Effector memory CD4-positive, alpha-beta T cell (primary cell): Measurements from ENCODE around the gene CRACR2A.

Source experiments
- DNase-seq, 3 donors: peaks; one replicate each; pipeline ENCODE4 v3.0.0-alpha.2; 2020
- H3K27ac ChIP-seq: 2 replicates; pipeline ENCODE4 v1.7.0; 2013; ENCODE audit warnings: mild to moderate bottlenecking, low read length, moderate library complexity; ENCODE audit not compliant: insufficient read depth, poor library complexity, severe bottlenecking
- H3K27me3 ChIP-seq: replicated peaks from 2 replicates; pipeline ENCODE4 v1.7.0; 2013; ENCODE audit warnings: mild to moderate bottlenecking, low read length; ENCODE audit not compliant: insufficient read depth, control insufficient read depth, poor library complexity, severe bottlenecking
- H3K36me3 ChIP-seq: 2 replicates; pipeline ENCODE4 v1.7.0; 2013; ENCODE audit warnings: mild to moderate bottlenecking, low read length, moderate library complexity; ENCODE audit not compliant: control insufficient read depth, insufficient read depth
- H3K4me1 ChIP-seq: 2 replicates; pipeline ENCODE4 v1.7.0; 2013; ENCODE audit warnings: low read length, mild to moderate bottlenecking; ENCODE audit not compliant: control insufficient read depth, insufficient read depth, poor library complexity, severe bottlenecking
- H3K4me3 ChIP-seq: 2 replicates; pipeline ENCODE4 v1.7.0; 2013; ENCODE audit warnings: low read length, low read depth, mild to moderate bottlenecking; ENCODE audit not compliant: insufficient read depth, poor library complexity, severe bottlenecking
- H3K9me3 ChIP-seq: 2 replicates; pipeline ENCODE4 v1.7.0; 2013; ENCODE audit warnings: mild to moderate bottlenecking, low read length, moderate library complexity; ENCODE audit not compliant: control insufficient read depth

CRACR2A gene

DNA sequence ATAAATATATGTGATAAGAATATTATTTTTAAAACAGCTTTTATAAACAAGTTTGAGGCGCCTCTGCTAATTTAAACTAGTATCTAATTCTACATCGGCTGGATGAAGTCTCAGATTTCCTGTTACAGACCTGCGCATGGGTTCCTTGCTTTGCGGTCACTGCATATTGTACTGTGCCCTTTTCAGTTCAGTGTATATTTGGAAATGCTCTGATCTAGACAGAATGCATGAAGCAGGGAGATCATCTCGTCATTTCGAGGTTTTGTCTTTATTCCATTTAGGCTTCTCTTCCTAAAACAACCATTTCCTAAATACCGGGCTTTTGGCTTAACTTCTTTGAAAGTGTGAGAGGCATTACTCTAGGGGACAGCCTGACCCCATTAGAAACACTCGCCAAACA is 25.6 kb downstream of the CRACR2A start:
- H3K27ac ChIP-seq, result no peak overlapping the region
- peaks cover 7% of the 10 kb centered on the region for H3K9me3 ChIP-seq
- H3K36me3 ChIP-seq, result peaks cover 25% of the 10 kb centered on the region
- H3K4me1 ChIP-seq, result no peaks in the 10 kb centered on the region
- H3K27me3 ChIP-seq, result no peaks in the 10 kb centered on the region
- DNase-seq, result no peak
- no peak overlapping the region for H3K4me3 ChIP-seq

DNA sequence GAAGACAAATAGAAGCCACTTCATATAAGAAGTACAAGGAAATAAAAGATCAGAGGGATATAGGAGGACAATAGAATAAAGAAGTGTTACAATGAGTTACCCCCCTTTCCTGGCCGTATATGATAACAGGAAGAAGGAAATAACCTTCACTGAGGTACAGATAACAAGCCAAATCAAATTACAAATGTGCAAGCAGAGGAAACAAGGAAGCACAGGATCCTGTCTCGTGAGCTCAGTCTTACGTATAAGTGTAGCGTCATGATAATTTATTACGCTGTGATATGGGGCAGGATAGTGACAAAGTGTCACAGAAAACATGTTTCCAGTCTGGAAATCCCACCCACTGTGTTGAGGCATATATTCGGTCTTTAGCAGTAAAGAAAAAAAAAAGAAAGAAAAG is 26.5 kb downstream of the CRACR2A start:
- Histone ChIP-seq H3K36me3 (peaks cover 17% of the 10 kb centered on the region), H3K9me3 (peaks cover 7% of the 10 kb centered on the region), H3K4me3 (no peak overlapping the region), H3K27ac (no peak overlapping the region), H3K27me3 (no peaks in the 10 kb centered on the region), H3K4me1 (no peaks in the 10 kb centered on the region)
- DNase-seq, result no peak

DNA sequence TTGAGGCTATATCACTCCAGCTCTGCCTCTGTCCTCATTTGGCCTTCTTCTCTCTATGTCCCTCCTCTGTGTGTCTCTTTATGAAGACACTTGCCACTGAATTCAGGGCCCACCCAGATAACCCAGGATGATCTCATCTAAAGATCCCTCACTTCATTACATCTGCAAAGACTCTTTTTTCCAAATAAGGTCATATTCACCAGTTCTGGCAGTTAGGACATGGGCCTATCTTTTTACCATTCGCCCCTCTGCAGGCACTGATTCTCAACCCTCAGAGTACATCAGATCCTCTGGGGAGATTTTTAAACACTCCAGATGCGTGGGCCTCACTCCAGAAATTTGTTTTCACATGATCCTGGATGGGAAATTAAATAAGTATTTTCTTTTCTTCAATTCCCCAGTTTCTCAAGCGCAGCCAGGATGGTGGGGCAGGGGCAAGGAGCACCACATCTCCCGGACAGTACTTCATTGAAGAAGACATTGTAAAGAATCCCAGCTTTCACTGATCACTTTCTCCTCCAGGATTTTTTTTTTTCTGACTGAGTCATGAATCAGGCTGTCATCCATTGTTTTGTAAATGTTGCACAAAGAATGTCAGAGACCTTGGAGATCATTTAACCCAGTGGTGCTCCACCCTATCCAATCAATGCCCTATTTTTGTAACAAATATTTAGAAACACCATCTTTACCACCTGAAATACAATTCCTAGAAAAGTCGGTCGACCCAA is 27.4 kb downstream of the CRACR2A start:
- peaks cover 9% of the 10 kb centered on the region for H3K36me3 ChIP-seq
- no peaks in the 10 kb centered on the region for H3K4me1 ChIP-seq
- H3K27ac ChIP-seq, result no peak overlapping the region
- H3K9me3 ChIP-seq, result peaks cover 7% of the 10 kb centered on the region
- H3K4me3 ChIP-seq, result no peak overlapping the region
- DNase-seq, result no peak
- no peaks in the 10 kb centered on the region for H3K27me3 ChIP-seq

DNA sequence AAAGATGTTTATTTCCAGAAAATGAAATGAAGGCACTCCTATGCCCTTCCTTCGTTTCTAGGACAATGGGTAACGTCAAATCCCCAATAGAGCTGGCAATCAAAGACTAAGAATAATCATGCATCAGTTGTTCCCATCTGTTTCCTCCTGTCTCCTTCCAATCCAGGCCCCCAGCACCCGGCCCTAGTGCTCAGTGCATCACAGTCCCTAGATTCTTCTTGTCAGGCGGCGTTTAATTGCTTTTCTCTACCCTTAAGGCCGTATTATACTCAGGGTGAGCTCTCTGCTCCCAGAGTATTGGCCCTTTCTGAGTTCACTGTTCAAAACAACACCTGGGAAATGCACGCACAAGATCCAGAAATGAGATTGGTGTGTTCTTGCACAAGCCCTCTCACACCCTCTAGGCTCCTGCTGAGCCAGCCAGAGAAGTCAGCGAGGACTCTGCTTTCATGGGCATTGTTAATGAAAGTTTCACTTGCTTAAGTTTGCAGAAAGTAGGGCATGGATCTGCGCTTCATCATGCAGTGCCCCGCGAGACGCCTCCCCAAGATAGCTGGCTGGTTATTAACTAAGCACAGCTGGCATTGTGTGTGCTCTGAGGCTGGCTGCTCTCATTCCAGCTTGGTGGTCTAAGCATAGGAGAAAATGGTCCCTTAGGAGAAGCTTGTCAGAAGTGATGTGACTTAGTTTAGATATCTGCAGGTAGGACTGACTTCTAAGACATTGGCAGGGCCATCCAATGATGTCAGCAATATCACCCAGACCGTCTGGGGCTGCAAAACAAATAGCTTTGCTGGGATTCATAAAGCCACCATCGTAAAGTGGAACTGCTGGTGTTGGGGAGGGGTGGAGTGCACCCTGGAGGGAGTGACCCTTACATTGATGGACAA is 28.7 kb downstream of the CRACR2A start:
- H3K36me3 ChIP-seq, result peaks cover 9% of the 10 kb centered on the region

DNA sequence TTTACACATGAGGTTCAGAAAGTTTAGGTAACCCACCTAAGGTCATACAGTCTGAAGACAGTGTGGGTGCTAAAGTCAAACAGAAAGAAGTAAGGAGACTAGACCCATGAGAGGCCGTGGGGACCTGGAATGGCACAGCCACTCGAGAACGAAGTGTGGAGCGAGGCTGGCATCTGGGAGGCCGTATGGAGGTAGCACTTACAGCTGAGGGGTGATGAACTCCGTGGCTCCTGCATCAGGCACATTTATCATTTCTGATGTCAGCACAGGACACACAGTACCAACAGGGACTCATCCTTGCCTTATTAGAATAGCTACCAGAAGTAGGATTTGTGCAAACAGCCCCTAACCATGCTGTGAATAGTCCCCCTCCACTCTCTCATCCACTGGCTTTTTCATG is 30.5 kb downstream of the CRACR2A start:
- Histone ChIP-seq H3K4me3 (no peak overlapping the region), H3K9me3 (peaks cover 7% of the 10 kb centered on the region), H3K27ac (no peak overlapping the region), H3K4me1 (no peaks in the 10 kb centered on the region), H3K27me3 (no peaks in the 10 kb centered on the region), H3K36me3 (peaks cover 9% of the 10 kb centered on the region)
- no peak for DNase-seq

More for the DNA sequence above, 28.7 kb downstream of the CRACR2A start:
- Histone ChIP-seq H3K4me1 (no peaks in the 10 kb centered on the region), H3K9me3 (peaks cover 7% of the 10 kb centered on the region), H3K4me3 (no peak overlapping the region), H3K27ac (no peak overlapping the region), H3K27me3 (no peaks in the 10 kb centered on the region)
- DNase-seq, result no peak

- no peak for DNase-seq
- H3K9me3 ChIP-seq, result peaks cover 7% of the 10 kb centered on the region
- peaks cover 9% of the 10 kb centered on the region for H3K36me3 ChIP-seq
- H3K27ac ChIP-seq, result no peak overlapping the region
- H3K4me3 ChIP-seq, result no peak overlapping the region
- H3K4me1 ChIP-seq, result no peaks in the 10 kb centered on the region
- no peaks in the 10 kb centered on the region for H3K27me3 ChIP-seq
Observed at GRCh38 chr12:3720772-3721171, 32.1 kb downstream of the CRACR2A start.

DNA sequence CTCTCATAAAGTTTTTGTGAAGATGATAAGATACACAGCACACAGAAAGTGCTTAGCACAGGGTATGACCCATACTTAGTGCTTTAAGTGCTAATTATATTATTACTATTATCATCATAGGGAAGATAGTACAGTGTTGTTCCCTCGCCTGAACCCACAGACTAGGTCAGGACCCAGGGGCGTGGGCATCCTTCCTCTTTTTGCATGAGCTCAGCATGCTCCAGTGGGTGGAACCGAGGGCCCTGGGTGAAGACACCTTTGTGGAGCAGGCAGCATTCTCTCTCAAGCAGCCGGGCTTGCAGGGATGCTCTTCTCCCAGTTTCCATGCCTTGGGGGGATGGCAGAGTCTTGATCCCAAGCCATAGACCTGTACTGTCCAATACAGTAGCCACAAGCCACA is 34.8 kb downstream of the CRACR2A start:
- no peak for DNase-seq
- H3K27ac ChIP-seq, result no peak overlapping the region
- H3K9me3 ChIP-seq, result peaks cover 7% of the 10 kb centered on the region
- no peaks in the 10 kb centered on the region for H3K4me1 ChIP-seq
- no peaks in the 10 kb centered on the region for H3K27me3 ChIP-seq
- no peak overlapping the region for H3K4me3 ChIP-seq
- H3K36me3 ChIP-seq, result peaks cover 8% of the 10 kb centered on the region

DNA sequence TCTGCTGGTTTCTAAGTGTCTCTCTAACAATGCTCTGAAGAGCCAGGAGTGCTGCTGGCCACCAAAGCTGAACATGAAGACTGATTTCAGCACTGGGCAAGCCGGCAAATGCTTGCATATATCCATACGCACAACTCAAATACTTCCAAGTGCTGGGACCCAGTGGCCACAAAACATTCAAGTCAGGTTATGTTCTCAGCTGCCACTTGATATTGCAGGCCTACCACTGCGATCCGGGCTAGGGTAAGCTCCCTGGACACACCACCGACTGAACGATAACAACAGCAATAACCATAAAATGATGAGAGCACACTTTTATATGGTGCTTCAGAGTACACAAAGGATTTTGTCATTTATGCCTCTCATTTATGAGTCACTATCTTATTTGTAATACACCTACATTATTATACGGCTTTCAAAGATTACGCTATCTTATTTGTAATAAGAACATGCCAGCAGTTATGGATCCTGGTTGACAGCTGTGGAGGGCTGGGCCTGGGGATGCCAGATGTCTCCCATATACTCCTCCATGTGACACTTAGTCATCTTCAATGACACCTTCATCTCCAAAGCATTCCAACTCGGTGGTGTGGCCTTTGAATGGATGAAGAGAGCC is 35.5 kb downstream of the CRACR2A start:
- no peaks in the 10 kb centered on the region for H3K27me3 ChIP-seq
- H3K36me3 ChIP-seq, result peaks cover 10% of the 10 kb centered on the region
- H3K27ac ChIP-seq, result no peak overlapping the region
- H3K9me3 ChIP-seq, result no peaks in the 10 kb centered on the region
- H3K4me3 ChIP-seq, result no peak overlapping the region
- no peak for DNase-seq
- no peaks in the 10 kb centered on the region for H3K4me1 ChIP-seq

GRCh38 chr12:3715999-3716398 is 36.9 kb downstream of the CRACR2A start:
- Histone ChIP-seq H3K36me3 (peaks cover 13% of the 10 kb centered on the region), H3K4me1 (no peaks in the 10 kb centered on the region), H3K27me3 (no peaks in the 10 kb centered on the region), H3K9me3 (no peaks in the 10 kb centered on the region), H3K4me3 (no peak overlapping the region), H3K27ac (no peak overlapping the region)
- no peak for DNase-seq

DNA sequence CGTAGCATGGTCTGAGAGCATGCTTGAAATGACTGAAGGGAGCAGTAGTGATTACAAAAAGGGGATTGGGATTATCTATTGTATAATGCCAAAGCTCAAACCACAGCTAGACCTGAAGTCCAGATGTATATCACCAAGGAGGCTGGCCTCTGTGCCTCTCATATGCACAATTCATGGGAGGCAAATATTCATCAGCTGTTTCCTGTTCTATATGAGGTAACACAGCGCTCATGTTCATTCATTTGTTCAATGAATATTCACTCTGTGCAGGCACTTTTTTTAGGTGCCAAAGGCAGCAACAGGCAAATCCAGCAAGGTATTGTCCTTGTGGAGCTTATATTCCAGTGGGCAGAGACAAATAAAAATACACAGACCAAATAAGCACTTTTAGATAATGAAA is 39.0 kb downstream of the CRACR2A start:
- Histone ChIP-seq H3K27me3 (no peaks in the 10 kb centered on the region), H3K36me3 (peaks cover 13% of the 10 kb centered on the region), H3K4me3 (no peak overlapping the region), H3K9me3 (no peaks in the 10 kb centered on the region), H3K27ac (no peak overlapping the region), H3K4me1 (no peaks in the 10 kb centered on the region)
- no peak for DNase-seq
